Uterus (tissue), 2 donors: ENCODE results near the gene ADAMTS2.

Experiments
- CTCF ChIP-seq, 4 experiments: fragments of 200-600 bp in 2 of 4; fragments of 450-650 bp in 2 of 4; sonication (generic) in 2 of 4; IDR thresholded peaks; one replicate each; pipeline ENCODE4 v1.5.1; 2016 to 2019; ENCODE audit warnings: antibody characterized with exemption in 4 of 4, mild to moderate bottlenecking in 2 of 4, moderate library complexity in 1 of 4
- POLR2A ChIP-seq, 2 donors: fragments of 450-650 bp; IDR thresholded peaks; one replicate each; pipeline ENCODE4 v1.6.1; 2016; ENCODE audit warnings: antibody characterized with exemption in 2 of 2, mild to moderate bottlenecking in 1 of 2, moderate library complexity in 1 of 2

- TF ChIP-seq CTCF (IDR thresholded peaks at IDR 0.05) (no peak), POLR2A (IDR thresholded peaks at IDR 0.05) (no peak)
Measured at GRCh38 chr5:179138568-179138925, 206.7 kb downstream of the ADAMTS2 start.
